ENCODE results near the gene SLC22A4. TPM values are rescaled to one million over a fixed set of nuclear protein-coding genes. Genes with fewer than 3 reads are reported as not detected.
A peak's percentile ranks its signal among the peaks of the same experiment; 100 is the strongest.

Gene SLC22A4
- total RNA-seq, 1 experiment from 2014 or later: 0.72 TPM

GRCh38 chr5:132256783-132257130 lies 37.4 kb upstream of the SLC22A4 start:
- no peak for TF ChIP-seq CTCF (conservative IDR thresholded peaks at IDR 0.05)
- no peak overlapping the region for H3K14ac ChIP-seq (ENCODE audit: insufficient read depth, low read length)
- H2BK120ac ChIP-seq (ENCODE audit: low read depth, low read length, poor library complexity, severe bottlenecking): no peak overlapping the region
- no peaks in the 10 kb centered on the region for H3K79me2 ChIP-seq (ENCODE audit: insufficient read depth, low read length)
- H2AK5ac ChIP-seq (ENCODE audit: insufficient read length, low read length): no peak overlapping the region
- Mint-ChIP-seq H3K27me3 (ENCODE audit: low read depth) (peaks cover 26% of the 10 kb centered on the region), H3K4me3 (peak overlapping the region; percentile 75 to 81; a peak in 4 of 5 replicates), H3K4me1 (peaks cover 28 to 31% of the 10 kb centered on the region in 2 experiments), H3K27ac (peak overlapping the region in 1 of 3 experiments; percentile 60; a peak in 1 of 7 replicates), H3K36me3 (ENCODE audit: insufficient read depth in 1 of 3, low read depth in 3 of 3) (no peaks in the 10 kb centered on the region), H3K9me3 (no peaks in the 10 kb centered on the region)
- no peak overlapping the region for H3K4ac ChIP-seq (ENCODE audit: low read depth, low read length)
- H3K79me1 ChIP-seq (ENCODE audit: insufficient read depth, low read depth, low read length, poor library complexity, severe bottlenecking): no peaks in the 10 kb centered on the region
- H3K9ac ChIP-seq (ENCODE audit: extremely low read depth, insufficient read length, low read length): no peak overlapping the region
- no peak overlapping the region for H3K56ac ChIP-seq (ENCODE audit: insufficient read length, low read depth, low read length)
- H4K91ac ChIP-seq (ENCODE audit: insufficient read length, low read depth, low read length): no peak overlapping the region
- no peak for DNase-seq
- H4K20me1 ChIP-seq (ENCODE audit: control insufficient read depth, insufficient read depth, insufficient read length): peaks cover 5% of the 10 kb centered on the region
- H3K4me2 ChIP-seq (ENCODE audit: insufficient read depth, insufficient read length, low read length): peak overlapping the region; percentile 3
- no peaks in the 10 kb centered on the region; the same call in 1 of the 2 replicates for H3K27me3 ChIP-seq (ENCODE audit: insufficient read depth, low read length)
- WGBS (ENCODE audit: extremely low coverage, insufficient read length, low lambda C conversion rate): no CpG with 5 or more reads among the region's 6 CpGs
- no peak overlapping the region for H2BK20ac ChIP-seq (ENCODE audit: low read depth, low read length, poor library complexity, severe bottlenecking)
- no peak overlapping the region for H3K18ac ChIP-seq (ENCODE audit: insufficient read length, low read depth, low read length)
- H2AFZ ChIP-seq (ENCODE audit: low read length): no peak overlapping the region
- no peak overlapping the region for H3K27ac ChIP-seq (ENCODE audit: insufficient read length, low read depth, low read length)
- no peak overlapping the region for H2BK5ac ChIP-seq (ENCODE audit: insufficient read length, low read length)
- no peak overlapping the region for H2BK15ac ChIP-seq (ENCODE audit: low read depth, low read length)
- no peak overlapping the region for H3K23ac ChIP-seq (ENCODE audit: insufficient read length, low read depth, low read length)
- H3K4me1 ChIP-seq (ENCODE audit: insufficient read depth, low read length): no peaks in the 10 kb centered on the region
- H4K5ac ChIP-seq (ENCODE audit: insufficient read length, low read depth, low read length): no peak overlapping the region
- H3K23me2 ChIP-seq (ENCODE audit: insufficient read length, low read depth, low read length, poor library complexity, severe bottlenecking): no peaks in the 10 kb centered on the region
- H3T11ph ChIP-seq (ENCODE audit: low read length): no peak overlapping the region
- H4K8ac ChIP-seq (replicated peaks; ENCODE audit: insufficient read length, low read depth, low read length): no peak overlapping the region
- no peak overlapping the region for H2BK12ac ChIP-seq (ENCODE audit: insufficient read length, low read depth, low read length)
- H3K9me3 ChIP-seq (ENCODE audit: control insufficient read depth, low read depth, low read length): no peaks in the 10 kb centered on the region

All from H9 (cell line).